Heart right ventricle (tissue), 16 donors: Measurements from ENCODE around the gene TTC7B. TPM values are rescaled to one million over a fixed set of nuclear protein-coding genes. Genes with fewer than 3 reads are reported as not detected.

Experiments
- ATAC-seq, 8 donors: fragments of 200-7000 bp; cut with Tn5 transposase; one replicate each; pipeline ENCODE4 v1.9.1; 2020; ENCODE audit warnings: mild to moderate bottlenecking in 8 of 8, moderate library complexity in 8 of 8, moderate number of reproducible peaks in 1 of 8
- DNase-seq, 2 donors: peaks; one replicate each; pipeline ENCODE4 v3.0.0-alpha.2; 2020
- H3K27ac ChIP-seq, 10 donors: fragments of 200-600 bp; sonication (generic) in 2 of 10; one replicate each; pipeline versions ENCODE4 v1.5.0 to v1.8.0; 2020 to 2022; ENCODE audit warnings: mild to moderate bottlenecking in 3 of 10
- H3K27me3 ChIP-seq, 7 donors: fragments of 200-600 bp; one replicate each; pipeline ENCODE4 v1.8.0; 2021 to 2022; ENCODE audit warnings: mild to moderate bottlenecking in 2 of 7
- H3K36me3 ChIP-seq, 9 donors: fragments of 200-600 bp; sonication (generic) in 1 of 9; one replicate each; pipeline versions ENCODE4 v1.5.0 to v1.8.0; 2020 to 2022; ENCODE audit warnings: mild to moderate bottlenecking in 2 of 9
- H3K4me1 ChIP-seq, 9 donors: fragments of 200-600 bp; sonication (generic) in 1 of 9; one replicate each; pipeline versions ENCODE4 v1.5.0 to v1.8.0; 2020 to 2022; ENCODE audit warnings: mild to moderate bottlenecking in 4 of 9
- H3K4me3 ChIP-seq, 10 donors: fragments of 200-600 bp; sonication (generic) in 2 of 10; one replicate each; pipeline versions ENCODE4 v1.5.0 to v1.8.0; 2020 to 2022; ENCODE audit warnings: mild to moderate bottlenecking in 7 of 10, moderate library complexity in 2 of 10
- H3K9me3 ChIP-seq, 11 donors: fragments of 200-600 bp in 10 of 11; sonication (generic) in 2 of 11; one replicate each; pipeline versions ENCODE4 v1.5.0 to v1.8.0; 2013 to 2022; ENCODE audit warnings: mild to moderate bottlenecking in 2 of 11, control low read depth in 1 of 11, moderate library complexity in 1 of 11
- WGBS, 2 donors: extraction: QIAGEN DNeasy Blood & Tissue Kit; methylation state at CpG; one replicate each; pipeline ENCODE4 v1.1.7; 2013; ENCODE audit warnings: inconsistent platforms in 1 of 2; 5-methylcytosine and 5-hydroxymethylcytosine counted together
- intact Hi-C, 10 donors: fragments of 100-400 bp; cut with DNase I; formaldehyde crosslinking; loops; one replicate each; pipeline versions ENCODE4 v1.11.1 to v1.14.2; 2022
- polyA plus RNA-seq, 2 donors: library from polyadenylated mRNA; stranded (reverse); fragments of 200-250 nt; gene quantifications; one replicate each; pipeline ENCODE4 v1.2.3, GENCODE V29; 2013
- total RNA-seq, 10 donors: library from RNA; stranded (reverse); fragmentation: NEBNext Ultra II Directional in 3 of 10; extraction: Animal tissue kit (Norgen Biotek cat#: 25700) in 3 of 10; gene quantifications; one replicate each; pipeline versions ENCODE4 v1.2.1 to v1.2.4, GENCODE V29; 2021 to 2023
- TF ChIP-seq, protein P1 (sequence below), 9 donors: fragments of 200-600 bp; sonication (generic) in 2 of 9; IDR thresholded peaks; one replicate each; pipeline versions ENCODE4 v1.5.0 to v1.8.0; 2021 to 2022; ENCODE audit warnings: antibody characterized with exemption in 9 of 9, mild to moderate bottlenecking in 5 of 9, moderate library complexity in 1 of 9
- donor health status: Arrhythmogenic right ventricular cardiomyopathy.
- donor health status: ischemic (EF 13 %, LVEDD 7.1; RV severe dilation, severe dysfunction).
- donor health status: healthy with polysubstance abuse.
- donor health status: DM: no; HTN: yes; CAD: no.
- donor health status: DM: no; HTN: no; CAD: no.
- donor health status: ischemic (EF 25% LVEDD 6.9; RV normal size, moderate dysfunction).
- donor health status: ischemic (EF 25% LVEDD 5.7; RV mildly dilated, moderate dysfunction).
- donor health status: healthy.
- donor health status: DM: yes; HTN: yes; CAD: no.
- donor health status: Ischemic cardiomyopathy.
- donor health status: ischemic (EF 35%, LVEDD 5.7; RV mildly dilated, moderate dysfunction).
- donor health status: nonischemic (EF 11% LVEDD 7.7; RV severe dilation, severe dysfunction).
- donor health status: DM: yes; HTN: yes; CAD: no.
- donor health status: PGD.
- donor health status: ischemic (EF 29% LVEDD 5.4; RV normal size, mild dysfunction).
- donor health status: nonischemic (EF 23%, LVEDD 6.1; RV moderate dilation, normal function).

TTC7B gene
- total and polyA plus RNA-seq, 12 donors: 23.0 to 79.4 (median 65.5) TPM

DNA sequence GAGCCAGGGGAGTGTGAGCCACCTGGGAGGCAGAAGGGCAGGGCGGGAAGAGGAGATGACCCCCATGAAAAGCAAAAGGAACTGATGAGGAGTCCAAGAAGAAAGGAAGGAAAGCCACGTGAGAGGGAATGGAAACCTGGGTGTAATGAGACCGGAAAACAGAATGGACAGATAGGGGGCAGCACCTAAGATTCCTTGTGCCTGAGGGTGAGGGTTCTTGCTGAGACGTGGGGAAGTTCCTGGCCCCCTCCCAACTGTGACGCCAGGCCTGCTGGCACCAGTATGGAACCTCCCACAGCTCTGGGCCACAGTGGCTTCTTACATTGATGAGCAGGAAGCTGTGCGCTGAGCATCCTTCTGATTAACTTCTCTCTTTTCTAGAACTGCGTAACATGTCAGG, 30.8 kb downstream of the TTC7B start:
- TF ChIP-seq, protein P1, sequence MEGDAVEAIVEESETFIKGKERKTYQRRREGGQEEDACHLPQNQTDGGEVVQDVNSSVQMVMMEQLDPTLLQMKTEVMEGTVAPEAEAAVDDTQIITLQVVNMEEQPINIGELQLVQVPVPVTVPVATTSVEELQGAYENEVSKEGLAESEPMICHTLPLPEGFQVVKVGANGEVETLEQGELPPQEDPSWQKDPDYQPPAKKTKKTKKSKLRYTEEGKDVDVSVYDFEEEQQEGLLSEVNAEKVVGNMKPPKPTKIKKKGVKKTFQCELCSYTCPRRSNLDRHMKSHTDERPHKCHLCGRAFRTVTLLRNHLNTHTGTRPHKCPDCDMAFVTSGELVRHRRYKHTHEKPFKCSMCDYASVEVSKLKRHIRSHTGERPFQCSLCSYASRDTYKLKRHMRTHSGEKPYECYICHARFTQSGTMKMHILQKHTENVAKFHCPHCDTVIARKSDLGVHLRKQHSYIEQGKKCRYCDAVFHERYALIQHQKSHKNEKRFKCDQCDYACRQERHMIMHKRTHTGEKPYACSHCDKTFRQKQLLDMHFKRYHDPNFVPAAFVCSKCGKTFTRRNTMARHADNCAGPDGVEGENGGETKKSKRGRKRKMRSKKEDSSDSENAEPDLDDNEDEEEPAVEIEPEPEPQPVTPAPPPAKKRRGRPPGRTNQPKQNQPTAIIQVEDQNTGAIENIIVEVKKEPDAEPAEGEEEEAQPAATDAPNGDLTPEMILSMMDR (IDR thresholded peaks at IDR 0.05): peak in 5 of 9 donors; percentile 22 to 36 (median 29)
- Histone ChIP-seq H3K4me3 (no peak overlapping the region), H3K27ac (no peak overlapping the region), H3K27me3 (no peaks in the 10 kb centered on the region), H3K9me3 (no peaks in the 10 kb centered on the region), H3K36me3 (peaks cover 0 to 54% (median 17%) of the 10 kb centered on the region in 9 donors), H3K4me1 (peaks cover 0 to 7% (median 0%) of the 10 kb centered on the region in 9 donors)
- DNase-seq (peak in 1 of 2 donors; percentile 57), ATAC-seq (peak; percentile 17 to 77 (median 56))
- 61 to 65% methylated on average over 7 of the region's 7 CpGs for WGBS, 2 donors
- intact Hi-C loops: no loop called here

DNA sequence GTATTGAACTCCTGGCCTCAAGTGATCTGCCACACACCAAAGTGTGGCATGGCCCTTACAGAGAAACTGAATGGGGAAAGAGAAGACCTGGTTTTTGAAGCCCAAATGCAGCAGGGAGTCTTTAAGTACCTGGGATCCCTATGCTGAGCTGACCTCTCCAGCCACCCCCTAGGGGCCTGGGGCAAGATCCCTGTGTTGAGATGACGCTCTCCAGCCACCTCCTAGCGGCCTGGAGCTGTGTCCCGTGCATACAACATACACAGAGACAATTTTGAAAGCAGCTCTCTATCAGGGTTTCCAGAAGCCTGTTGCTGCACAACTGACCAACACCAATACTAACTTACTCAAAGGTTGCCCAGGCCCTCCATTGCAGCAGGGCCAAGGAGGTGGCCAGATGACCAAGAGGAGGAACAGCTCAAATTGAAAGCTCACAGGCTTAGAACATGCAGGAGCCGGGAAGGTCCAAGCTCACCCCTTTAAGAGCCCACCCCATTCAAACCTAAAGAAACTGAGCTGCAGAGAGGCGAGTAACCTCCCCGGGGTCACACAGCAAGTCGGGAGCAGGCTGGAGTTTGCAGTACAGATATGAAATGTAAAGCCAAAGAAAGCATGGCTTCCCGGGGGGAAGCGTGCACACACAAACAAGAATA, 31.5 kb downstream of the TTC7B start:
- no peak for DNase-seq
- ATAC-seq: no peak
- Histone ChIP-seq H3K9me3 (no peaks in the 10 kb centered on the region), H3K36me3 (peaks cover 0 to 61% (median 19%) of the 10 kb centered on the region in 9 donors), H3K27me3 (no peaks in the 10 kb centered on the region), H3K4me3 (no peak overlapping the region), H3K4me1 (peaks cover 0 to 7% (median 0%) of the 10 kb centered on the region in 9 donors), H3K27ac (no peak overlapping the region)
- intact Hi-C loops: no loop called here
- TF ChIP-seq, protein P1 (IDR thresholded peaks at IDR 0.05): no peak
- 76 to 87% methylated on average over 9 of the region's 9 CpGs for WGBS, 2 donors

DNA sequence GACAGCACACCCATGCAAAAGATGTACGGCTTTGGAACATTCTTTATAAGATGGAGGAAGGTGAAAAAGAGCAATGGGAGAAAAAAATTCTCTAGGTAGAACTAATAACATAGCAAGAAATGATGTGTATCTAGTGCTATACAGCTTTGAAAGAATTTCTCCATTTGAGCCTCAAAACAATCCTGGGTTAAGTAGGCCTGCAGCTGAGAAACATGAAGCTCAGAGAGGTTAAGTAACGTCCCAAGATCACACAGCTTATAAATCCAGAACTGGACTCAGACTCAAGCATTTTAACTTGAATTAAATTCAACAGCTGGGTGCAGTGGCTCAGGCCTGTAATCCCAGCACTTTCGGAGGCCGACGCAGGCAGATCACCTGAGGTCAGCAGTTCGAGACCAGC, 32.9 kb downstream of the TTC7B start:
- ATAC-seq (no peak), DNase-seq (no peak)
- intact Hi-C loops: no loop called here
- Histone ChIP-seq H3K4me1 (peaks cover 0 to 7% (median 0%) of the 10 kb centered on the region in 9 donors), H3K9me3 (no peaks in the 10 kb centered on the region), H3K4me3 (no peak overlapping the region), H3K36me3 (peaks cover 0 to 75% (median 19%) of the 10 kb centered on the region in 9 donors), H3K27ac (no peak overlapping the region), H3K27me3 (no peaks in the 10 kb centered on the region)
- WGBS, 2 donors: 95 to 97% methylated on average over 6 of the region's 6 CpGs
- TF ChIP-seq, protein P1 (IDR thresholded peaks at IDR 0.05): no peak

DNA sequence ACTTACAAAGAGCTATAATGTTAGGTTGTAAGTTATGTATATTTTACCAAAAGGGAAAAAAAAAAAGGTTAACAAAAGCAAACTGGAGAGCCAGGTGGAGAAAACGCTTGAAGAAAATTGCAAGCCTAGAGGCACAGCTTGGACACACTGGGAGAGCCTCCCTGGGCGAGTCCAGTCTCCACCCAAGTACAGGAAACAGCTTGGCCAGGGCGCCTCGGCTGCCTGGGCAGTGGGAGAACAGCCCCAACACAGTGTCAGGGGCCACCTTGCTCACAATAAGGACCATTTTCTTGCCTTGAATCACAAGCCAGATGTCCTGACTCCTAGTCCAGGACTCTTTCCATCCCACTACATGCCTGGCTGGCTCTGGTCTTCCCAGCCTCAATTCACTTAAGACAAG, 33.3 kb downstream of the TTC7B start:
- TF ChIP-seq, protein P1 (IDR thresholded peaks at IDR 0.05): no peak
- DNase-seq: no peak
- peaks cover 0 to 79% (median 19%) of the 10 kb centered on the region in 9 donors for H3K36me3 ChIP-seq
- intact Hi-C loops: no loop called here
- H3K4me3 ChIP-seq: no peak overlapping the region
- no peak for ATAC-seq
- no peak overlapping the region for H3K27ac ChIP-seq
- no peaks in the 10 kb centered on the region for H3K9me3 ChIP-seq
- H3K27me3 ChIP-seq: no peaks in the 10 kb centered on the region
- peaks cover 0 to 3% (median 0%) of the 10 kb centered on the region in 9 donors for H3K4me1 ChIP-seq
- 78 to 84% methylated on average over 4 of the region's 4 CpGs for WGBS, 2 donors
